GM12892 (cell line): ENCODE results near the gene FNIP2.

Source experiments
- POLR2A ChIP-seq: IDR thresholded peaks from 2 replicates; pipeline ENCODE4 v1.6.1; 2011; ENCODE audit warnings: low read depth, low read length, control low read depth
- TAF1 ChIP-seq: IDR thresholded peaks from 2 replicates; pipeline ENCODE4 v1.6.1; 2011; ENCODE audit warnings: low read depth, mild to moderate bottlenecking, control low read depth, low read length, borderline replicate concordance

GRCh38 chr4:158903079-158903456 lies 134.2 kb downstream of the FNIP2 start:
- TF ChIP-seq POLR2A = no peak
- TF ChIP-seq TAF1 = no peak
